GM12875 (cell line): ENCODE data around the gene CDRT15.
A peak's percentile ranks its signal among the peaks of the same experiment; 100 is the strongest.

Source experiments
- H3K4me3 ChIP-seq: one replicate; pipeline ENCODE4 v1.5.1; 2011; ENCODE audit warnings: low read depth, low read length, control low read depth
- TF ChIP-seq, protein P1 (sequence below): IDR thresholded peaks from 2 replicates; pipeline ENCODE4 v1.5.1; 2011; ENCODE audit warnings: low read depth, mild to moderate bottlenecking, control low read depth, inconsistent platforms, low read length, moderate library complexity, borderline replicate concordance; ENCODE audit not compliant: insufficient read depth

Gene CDRT15

DNA sequence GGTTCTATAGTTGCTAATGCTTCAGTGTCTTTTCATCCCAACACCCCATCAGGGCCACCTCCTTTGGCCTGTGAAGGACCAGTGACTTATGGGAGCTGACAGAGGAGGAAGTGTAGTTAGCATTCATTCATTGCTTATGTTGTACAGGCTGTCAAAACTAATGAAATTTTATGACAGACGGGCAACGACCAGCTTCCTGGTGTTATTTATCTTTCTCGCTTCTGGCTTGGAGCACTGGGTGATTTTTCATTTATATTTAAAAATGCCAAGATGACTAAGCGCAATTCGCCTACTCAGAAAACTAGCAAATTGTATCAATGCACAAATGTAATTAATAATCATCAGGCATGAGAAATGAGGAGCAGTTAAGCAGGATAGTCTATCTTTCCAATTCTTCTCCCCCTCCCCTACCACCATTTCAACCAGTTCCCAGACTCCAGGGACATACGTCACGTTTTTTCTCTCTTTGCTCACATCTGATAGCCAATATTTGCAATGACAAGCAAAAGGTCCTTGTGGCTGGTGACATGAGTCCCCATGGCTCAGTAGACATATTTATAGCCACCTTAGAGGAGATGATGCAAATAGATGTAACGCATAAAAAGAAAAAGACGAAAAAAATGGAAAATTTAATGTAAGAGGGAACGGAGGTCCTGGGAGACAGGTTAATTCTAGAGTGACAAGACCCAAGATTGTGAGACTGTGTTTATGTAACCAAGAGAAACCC is 11.2 kb downstream of the CDRT15 start:
- H3K4me3 ChIP-seq: no peak overlapping the region
- TF ChIP-seq, protein P1, sequence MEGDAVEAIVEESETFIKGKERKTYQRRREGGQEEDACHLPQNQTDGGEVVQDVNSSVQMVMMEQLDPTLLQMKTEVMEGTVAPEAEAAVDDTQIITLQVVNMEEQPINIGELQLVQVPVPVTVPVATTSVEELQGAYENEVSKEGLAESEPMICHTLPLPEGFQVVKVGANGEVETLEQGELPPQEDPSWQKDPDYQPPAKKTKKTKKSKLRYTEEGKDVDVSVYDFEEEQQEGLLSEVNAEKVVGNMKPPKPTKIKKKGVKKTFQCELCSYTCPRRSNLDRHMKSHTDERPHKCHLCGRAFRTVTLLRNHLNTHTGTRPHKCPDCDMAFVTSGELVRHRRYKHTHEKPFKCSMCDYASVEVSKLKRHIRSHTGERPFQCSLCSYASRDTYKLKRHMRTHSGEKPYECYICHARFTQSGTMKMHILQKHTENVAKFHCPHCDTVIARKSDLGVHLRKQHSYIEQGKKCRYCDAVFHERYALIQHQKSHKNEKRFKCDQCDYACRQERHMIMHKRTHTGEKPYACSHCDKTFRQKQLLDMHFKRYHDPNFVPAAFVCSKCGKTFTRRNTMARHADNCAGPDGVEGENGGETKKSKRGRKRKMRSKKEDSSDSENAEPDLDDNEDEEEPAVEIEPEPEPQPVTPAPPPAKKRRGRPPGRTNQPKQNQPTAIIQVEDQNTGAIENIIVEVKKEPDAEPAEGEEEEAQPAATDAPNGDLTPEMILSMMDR: no peak

DNA sequence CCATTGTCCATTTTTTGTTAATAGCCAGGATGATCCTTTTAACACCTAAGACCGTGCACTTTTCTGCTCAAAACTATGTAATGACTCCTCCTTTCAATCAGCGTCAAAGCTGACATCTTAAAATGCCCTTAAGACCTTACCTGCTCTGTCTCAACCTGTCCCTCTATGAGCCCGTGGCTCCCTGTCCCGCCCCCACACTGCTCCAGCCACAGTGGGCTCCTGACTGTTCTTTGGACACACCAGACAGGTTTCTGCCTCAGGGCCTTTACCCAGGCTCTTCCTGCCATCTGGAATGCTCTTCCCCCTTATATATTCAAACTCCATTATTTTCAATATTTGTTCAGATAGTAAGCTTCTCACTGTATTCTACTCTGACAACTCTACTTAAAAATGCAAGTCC is 14.1 kb downstream of the CDRT15 start:
- no peak overlapping the region for H3K4me3 ChIP-seq
- TF ChIP-seq, protein P1: no peak

GRCh38 chr17:14214271-14214670 is 22.4 kb downstream of the CDRT15 start:
- no peak overlapping the region for H3K4me3 ChIP-seq
- TF ChIP-seq, protein P1: no peak

- H3K4me3 ChIP-seq: no peak overlapping the region
- TF ChIP-seq, protein P1: no peak
Measured at GRCh38 chr17:14212401-14212800, 24.3 kb downstream of the CDRT15 start.

DNA sequence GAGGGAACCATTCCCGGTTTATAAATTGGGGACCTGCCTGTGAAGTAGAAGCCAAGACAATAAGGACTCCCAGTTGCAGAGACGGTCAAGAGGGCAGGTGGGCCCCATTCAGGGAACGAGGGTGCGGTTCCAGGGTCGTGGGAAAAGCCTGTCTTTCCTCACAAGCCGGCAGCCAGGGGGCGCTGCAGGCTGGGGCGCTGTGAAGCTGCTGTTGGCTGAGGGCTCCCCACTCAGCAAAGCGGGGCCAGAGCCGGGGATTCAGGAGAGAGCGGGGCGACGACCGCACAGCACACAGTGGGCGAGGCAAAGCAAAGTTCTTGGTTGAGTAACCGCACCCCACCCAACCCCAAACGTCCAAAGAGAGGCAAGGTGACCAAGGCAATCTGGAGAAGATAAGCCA is 24.9 kb downstream of the CDRT15 start:
- H3K4me3 ChIP-seq: no peak overlapping the region
- TF ChIP-seq, protein P1: peak; percentile 55

- H3K4me3 ChIP-seq: no peak overlapping the region
- TF ChIP-seq, protein P1: peak; percentile 13; the same call in 1 of the 2 replicates
Measured at GRCh38 chr17:14211246-14211645, 25.4 kb downstream of the CDRT15 start.

DNA sequence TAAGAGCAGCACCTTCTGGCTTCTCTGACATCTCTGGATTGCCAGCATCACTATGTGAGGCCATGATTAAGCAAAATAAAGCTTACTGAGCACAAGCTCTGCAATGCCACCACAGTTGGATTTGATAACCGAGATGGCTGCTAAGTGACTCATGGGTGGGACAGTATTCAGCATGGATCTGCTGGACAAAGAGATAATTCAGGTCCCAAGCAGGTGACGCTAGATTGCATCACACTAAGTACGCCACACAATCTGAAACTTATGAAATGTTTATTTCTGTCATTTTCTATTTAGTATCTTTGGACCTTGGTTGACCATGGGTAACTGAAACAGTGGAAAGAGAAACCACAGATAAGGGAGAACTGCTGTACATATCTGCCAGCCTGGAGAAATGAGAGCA is 27.4 kb downstream of the CDRT15 start:
- H3K4me3 ChIP-seq: no peak overlapping the region
- TF ChIP-seq, protein P1: no peak
